KOPT-K1 (cell line): ENCODE data around the gene THRB.

Experiments used
- H3K27ac ChIP-seq: fragments of 200-600 bp; sonication (generic); 2 replicates; pipeline ENCODE4 v1.5.1; 2016; ENCODE audit warnings: antibody characterized with exemption, mild to moderate bottlenecking, low read depth, low read length; ENCODE audit not compliant: poor library complexity, severe bottlenecking
- H3K36me3 ChIP-seq: fragments of 200-600 bp; sonication (generic); 2 replicates; pipeline ENCODE4 v1.5.1; 2017; ENCODE audit warnings: antibody characterized with exemption, mild to moderate bottlenecking, low read length, moderate library complexity; ENCODE audit not compliant: insufficient read depth
- H3K9me3 ChIP-seq: fragments of 200-600 bp; sonication (generic); 2 replicates; pipeline ENCODE4 v1.5.1; 2017; ENCODE audit warnings: antibody characterized with exemption, low read length, mild to moderate bottlenecking; ENCODE audit not compliant: insufficient read depth, poor library complexity, severe bottlenecking

The THRB gene

DNA sequence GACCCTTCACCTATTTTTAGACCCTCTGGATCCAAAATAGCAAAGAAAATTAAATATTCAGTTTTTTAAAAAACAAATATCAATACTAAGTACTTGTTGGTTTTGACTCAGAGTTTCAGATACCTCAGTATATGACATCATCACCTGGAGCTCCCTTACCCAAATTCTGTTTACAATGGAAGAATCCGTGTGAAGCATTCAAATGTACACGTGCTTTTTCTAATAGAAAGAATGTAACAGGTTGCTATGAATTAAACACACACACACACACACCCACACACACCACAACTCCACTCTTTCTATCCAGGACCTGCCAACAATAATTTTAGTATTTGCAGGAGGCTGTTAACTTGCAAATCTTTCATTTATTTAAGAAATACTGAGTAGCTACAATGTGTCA is 221.8 kb downstream of the THRB start:
- H3K27ac ChIP-seq, result no peak overlapping the region
- H3K9me3 ChIP-seq, result no peaks in the 10 kb centered on the region
- H3K36me3 ChIP-seq, result no peaks in the 10 kb centered on the region

DNA sequence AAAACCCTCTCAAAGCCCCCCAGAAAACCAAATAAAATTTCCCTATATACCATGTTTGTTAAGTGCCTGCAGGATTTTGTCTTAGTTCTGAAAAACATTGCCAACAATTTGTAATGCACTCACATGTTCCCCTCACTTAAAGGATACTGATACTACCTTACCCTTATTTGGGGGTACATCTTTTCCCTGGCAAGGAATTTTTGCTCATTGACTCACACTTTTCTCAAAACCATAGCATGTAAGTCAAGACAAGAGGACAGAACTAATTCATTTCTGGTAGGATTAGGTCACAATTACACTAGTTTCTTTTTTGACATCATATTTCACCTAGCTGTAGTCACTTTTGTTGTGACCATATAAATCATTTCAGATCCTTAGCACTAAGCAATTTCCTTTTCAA is 222.2 kb downstream of the THRB start:
- H3K9me3 ChIP-seq, result no peaks in the 10 kb centered on the region
- no peak overlapping the region for H3K27ac ChIP-seq

DNA sequence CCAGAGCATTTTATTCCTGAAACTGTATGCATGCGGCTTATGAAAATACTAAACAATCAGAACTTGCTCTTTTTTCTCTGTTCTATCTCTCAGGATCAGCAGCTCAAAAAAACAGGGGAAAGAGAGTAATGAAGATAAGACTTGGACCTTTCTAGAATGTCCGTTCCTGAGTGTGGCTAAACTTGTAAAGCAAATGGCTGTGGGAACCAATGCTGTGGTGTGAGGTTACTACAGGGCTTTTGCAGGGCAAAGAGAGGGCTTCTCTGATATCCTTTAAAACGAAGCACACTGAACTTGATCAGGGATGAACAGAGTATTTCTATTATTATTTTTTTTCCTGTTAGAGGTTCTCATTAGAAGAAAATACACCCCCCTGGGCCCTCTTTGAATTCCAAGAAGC is 223.4 kb downstream of the THRB start:
- H3K27ac ChIP-seq, result no peak overlapping the region
- no peaks in the 10 kb centered on the region for H3K9me3 ChIP-seq
- no peaks in the 10 kb centered on the region for H3K36me3 ChIP-seq

More for the DNA sequence above, 222.2 kb downstream of the THRB start:
- no peaks in the 10 kb centered on the region for H3K36me3 ChIP-seq

DNA sequence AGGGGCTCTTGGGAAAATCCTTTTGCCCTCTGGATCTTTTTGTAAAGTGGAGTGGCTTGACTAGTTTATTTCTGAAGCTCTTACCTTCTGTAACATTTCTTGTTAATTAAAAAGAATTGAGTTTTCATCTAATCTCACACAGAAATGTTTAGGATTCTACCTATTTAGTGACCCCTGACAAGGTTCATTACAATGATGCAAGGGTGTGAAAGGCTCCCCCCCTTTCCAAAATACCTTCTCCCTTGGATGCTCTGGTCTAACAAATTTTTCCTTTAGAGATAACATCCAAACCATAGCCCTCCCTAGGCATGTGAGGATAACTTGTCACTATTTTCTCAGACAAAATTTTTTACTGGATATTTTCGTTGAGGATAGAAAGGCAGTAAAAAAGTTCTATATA is 223.9 kb downstream of the THRB start:
- Histone ChIP-seq H3K27ac (no peak overlapping the region), H3K9me3 (no peaks in the 10 kb centered on the region), H3K36me3 (no peaks in the 10 kb centered on the region)

DNA sequence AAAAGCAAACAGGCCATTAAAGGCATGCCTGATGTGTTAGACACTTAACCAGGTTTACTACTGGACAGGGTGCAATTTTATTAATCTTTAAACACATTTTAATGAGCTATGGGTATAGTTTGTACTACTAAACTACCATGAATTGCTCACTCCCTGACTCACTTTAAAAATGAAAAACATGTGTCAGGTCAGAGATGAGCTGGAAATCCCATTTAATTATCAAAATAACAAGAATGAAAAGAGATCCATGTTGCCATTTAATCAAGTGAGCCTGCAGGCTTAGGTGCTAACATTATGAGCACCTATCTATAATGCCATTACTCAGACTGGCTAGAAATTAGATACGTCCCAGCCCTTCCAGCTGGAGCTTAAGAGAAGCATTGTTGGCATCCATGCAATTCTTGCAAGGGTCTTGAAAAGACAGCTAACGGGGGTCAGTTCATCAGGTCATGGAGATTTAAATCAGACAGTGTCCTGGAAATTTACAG is 224.4 kb downstream of the THRB start:
- Histone ChIP-seq H3K36me3 (no peaks in the 10 kb centered on the region), H3K27ac (no peak overlapping the region), H3K9me3 (no peaks in the 10 kb centered on the region)

DNA sequence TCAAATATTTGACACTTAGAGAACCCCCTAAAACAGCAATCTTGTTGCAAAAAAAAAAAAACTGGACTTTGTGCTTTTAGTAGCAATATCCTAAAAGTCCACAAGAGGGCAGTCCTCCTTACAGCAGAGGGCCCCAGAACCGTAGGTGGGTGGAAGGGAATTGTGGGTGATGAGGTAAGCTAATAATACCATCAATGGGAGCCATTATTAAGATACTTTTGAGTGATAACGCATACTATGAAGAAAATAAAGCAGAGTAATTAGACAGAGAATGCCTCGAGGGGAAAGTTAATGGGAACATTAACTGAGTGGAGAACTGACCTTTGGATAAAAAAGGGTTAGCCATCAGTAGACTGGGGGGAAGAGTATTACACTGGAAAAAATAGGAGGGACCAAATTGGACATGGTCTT is 229.9 kb downstream of the THRB start:
- Histone ChIP-seq H3K36me3 (no peaks in the 10 kb centered on the region), H3K27ac (no peak overlapping the region), H3K9me3 (no peaks in the 10 kb centered on the region)

DNA sequence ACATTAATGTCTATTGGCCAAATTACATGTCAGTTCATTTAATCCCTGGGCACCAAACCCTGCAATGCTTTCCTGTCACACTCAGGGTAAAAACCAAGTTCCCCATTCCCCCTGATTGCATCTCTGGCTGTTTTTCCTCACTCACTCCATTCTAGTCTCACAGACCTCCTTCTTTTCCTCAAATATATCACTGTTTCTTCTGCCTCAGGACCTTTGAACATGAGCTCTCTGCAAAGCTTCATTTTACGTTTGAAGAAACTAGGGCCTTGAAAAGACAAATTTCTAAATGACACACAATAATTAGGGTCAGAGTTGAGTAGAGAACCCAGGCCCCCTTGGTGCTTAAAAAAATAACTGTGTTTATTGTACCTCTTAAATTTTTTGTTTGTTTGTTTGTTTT is 230.6 kb downstream of the THRB start:
- no peaks in the 10 kb centered on the region for H3K9me3 ChIP-seq
- H3K27ac ChIP-seq, result no peak overlapping the region
- H3K36me3 ChIP-seq, result no peaks in the 10 kb centered on the region

DNA sequence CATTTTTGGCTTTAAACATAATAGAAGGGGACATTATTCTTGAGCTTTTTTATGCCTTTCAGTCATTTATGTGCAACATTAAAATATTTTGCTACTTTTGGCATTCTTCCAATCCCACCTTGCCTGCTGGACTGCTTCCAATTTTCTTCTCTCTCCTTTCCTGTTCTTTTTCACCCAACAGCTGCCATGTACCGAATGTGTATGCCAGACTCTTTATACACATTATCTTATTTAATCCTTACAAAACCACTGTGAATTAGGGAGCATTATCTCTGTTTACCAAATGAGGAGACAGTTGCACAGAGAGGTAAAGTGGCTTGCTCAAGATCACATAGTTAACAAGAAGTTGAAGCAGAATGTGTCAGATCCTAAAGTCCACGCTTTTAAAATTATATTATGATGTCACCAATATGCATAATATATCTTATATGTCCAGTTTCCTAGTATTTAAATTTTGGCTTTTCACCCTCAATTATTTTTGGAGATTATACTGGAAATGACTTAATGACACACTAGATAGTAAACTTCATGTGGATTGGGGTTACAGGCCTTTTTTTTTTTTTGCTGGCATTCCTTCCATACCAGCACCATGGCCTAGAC is 231.5 kb downstream of the THRB start:
- H3K27ac ChIP-seq, result no peak overlapping the region
- H3K9me3 ChIP-seq, result no peaks in the 10 kb centered on the region
- no peaks in the 10 kb centered on the region for H3K36me3 ChIP-seq

DNA sequence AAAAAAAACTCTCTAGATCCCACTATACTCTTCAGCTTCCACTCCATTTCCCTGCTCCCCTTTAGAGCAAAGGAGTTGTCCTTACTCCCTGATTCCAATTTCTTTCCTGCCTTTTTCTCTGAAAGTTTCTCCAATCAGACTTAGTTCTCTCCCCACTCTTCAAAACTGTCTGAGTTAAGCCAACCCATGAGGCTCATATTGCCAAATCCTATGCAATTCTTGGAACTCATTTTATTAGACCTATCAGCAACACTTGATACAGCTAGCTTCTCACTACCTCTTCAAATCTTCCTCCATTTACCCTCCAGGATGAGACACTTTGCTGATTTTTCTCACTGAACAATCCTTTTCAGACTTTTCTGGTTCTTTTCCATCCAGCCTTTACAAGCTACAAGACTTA is 233.1 kb downstream of the THRB start:
- Histone ChIP-seq H3K27ac (no peak overlapping the region), H3K9me3 (no peaks in the 10 kb centered on the region), H3K36me3 (no peaks in the 10 kb centered on the region)

DNA sequence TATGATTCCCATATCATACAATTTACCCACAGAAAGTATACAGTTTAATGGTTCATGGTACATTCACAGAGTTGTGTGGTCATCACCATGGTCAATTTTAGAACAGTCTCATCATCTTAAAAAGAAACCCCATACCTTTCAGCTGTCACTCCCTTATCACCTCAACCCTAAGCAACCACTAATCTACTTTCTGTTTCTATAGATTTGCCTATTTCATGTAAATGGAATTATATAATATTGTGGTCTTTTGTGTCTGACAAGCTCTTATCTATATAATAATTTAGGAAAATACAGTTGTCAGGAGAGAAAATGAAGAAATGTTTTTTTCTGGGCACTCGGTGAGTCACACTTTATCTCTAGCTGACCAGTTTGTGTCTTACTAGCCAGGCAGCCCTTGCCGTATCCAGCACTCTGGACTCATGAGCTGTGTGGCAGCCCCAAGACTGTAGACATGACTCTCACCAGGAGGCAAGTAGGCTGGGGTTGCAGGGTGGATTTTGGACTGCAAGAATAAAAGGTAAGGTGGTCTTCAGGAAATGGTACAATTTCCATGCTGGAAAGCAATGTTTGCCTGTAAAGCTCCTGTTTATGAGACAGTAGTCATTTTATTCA is 234.6 kb downstream of the THRB start:
- Histone ChIP-seq H3K27ac (no peak overlapping the region), H3K36me3 (no peaks in the 10 kb centered on the region), H3K9me3 (no peaks in the 10 kb centered on the region)

DNA sequence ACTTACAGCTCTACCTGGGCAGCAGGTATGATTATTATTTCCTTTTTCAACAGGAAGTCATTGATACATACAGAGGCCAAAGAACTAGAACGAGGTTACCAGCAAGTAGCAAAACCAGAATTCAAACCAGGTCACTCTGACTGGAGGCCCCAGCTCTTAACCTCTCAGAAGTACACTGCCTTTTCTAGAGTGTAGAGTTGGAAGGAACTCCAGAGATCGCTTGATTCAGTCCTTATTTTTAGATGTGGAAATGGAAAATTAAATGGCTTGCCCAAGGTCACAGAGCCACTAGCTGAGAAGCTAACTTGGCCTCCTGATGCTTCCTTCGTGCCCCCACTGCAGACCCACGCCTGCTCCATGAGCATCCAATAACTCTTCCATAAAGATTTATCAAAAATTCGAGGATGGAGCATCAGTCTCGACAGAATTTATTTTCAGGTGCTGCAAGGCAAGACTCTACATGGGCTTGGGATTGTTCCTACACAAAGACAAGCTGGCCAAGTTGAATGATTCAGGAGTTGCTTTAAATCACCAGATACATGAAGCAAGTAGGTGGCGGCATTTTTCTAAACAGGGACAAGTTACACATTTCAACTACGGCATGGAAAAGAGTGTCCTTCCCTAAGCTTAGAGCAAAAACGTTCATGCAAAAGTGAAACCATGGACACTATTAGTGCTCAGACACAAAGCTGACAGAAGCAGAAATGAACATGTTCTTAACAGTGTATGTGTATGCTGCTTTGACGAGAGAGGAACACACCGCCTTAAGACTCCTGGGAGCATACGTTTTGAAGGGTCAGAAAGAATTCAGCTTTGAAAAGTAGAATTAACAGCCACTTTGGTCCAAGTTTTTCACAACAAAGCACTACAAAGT is 235.7 kb downstream of the THRB start:
- Histone ChIP-seq H3K36me3 (no peaks in the 10 kb centered on the region), H3K9me3 (no peaks in the 10 kb centered on the region), H3K27ac (no peak overlapping the region)

DNA sequence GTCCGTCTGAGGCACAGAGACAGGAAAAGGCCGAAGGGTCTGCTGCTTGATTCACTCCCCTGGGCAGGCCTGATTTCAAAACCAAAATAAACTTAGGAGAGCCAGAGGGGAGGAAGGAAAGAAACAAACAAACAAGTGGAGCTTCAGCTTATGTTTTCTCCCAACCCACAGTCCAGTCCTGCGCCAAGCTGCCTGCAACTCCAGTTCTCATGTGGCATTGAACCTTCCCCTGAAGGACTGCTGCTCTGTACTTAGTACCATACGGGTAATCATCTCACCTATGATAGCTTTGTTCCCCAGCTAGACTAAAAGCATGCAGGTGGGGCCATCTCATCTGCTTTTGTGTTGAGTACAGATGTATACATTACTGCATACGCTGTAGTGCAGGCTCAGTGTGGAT is 236.4 kb downstream of the THRB start:
- Histone ChIP-seq H3K36me3 (no peaks in the 10 kb centered on the region), H3K27ac (no peak overlapping the region), H3K9me3 (no peaks in the 10 kb centered on the region)

DNA sequence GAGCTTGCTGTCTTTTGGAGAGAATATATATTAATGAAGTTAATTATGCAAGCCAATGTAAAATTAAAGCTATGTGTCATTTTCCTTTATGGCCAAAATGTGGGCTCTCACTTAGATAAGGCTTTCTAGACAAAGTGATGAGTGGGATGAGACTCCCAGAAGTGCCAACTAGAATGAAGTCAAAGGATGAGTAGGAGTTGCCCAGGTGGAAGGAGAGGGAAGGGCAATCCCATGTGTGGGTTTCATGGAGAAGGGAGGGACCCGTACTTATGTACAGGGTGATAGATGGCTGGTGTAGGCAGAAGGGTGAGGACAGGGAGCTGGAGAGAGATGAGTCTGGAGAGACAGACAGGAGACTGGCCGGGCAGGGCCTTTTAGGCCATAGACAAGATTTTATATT is 239.2 kb downstream of the THRB start:
- no peaks in the 10 kb centered on the region for H3K36me3 ChIP-seq
- H3K9me3 ChIP-seq, result no peaks in the 10 kb centered on the region
- no peak overlapping the region for H3K27ac ChIP-seq

DNA sequence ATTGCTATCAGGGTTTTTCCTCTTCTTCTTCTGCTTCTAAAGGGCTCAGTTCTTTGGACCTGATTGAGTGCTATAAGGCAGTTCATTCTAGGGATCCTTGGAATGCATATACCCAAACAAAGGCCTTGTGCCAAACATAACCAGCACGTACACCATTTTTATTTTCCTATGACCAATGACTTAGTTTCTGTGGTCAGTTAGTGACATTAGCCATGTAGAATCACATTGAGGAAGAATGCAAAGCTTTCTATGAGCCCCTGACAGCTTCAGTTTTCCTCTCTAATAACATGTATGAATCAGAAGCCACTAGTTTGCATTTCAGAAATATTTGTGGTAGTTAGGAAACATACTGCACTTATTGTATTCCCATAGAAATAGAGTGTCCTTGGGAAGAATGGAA is 240.0 kb downstream of the THRB start:
- Histone ChIP-seq H3K36me3 (no peaks in the 10 kb centered on the region), H3K27ac (no peak overlapping the region)

DNA sequence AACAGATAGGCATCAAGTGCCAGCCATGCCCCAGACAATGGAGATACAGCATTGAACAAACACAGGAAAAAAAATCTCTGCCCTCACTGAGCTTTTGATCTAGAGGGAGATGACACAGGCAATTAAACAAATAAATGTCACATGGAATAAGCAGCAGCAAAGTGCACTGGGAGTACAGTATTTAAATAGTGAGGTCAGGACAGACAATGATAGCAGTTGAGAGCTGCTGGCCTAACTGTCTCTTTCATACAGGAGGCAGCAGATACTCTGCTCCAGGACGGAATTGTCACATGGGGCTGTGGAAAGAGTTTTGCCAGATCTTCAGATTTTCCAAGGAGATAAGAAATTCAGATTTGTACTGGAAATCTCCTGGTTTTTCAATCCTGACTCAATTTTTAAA is 241.3 kb downstream of the THRB start:
- Histone ChIP-seq H3K27ac (no peak overlapping the region), H3K9me3 (no peaks in the 10 kb centered on the region), H3K36me3 (no peaks in the 10 kb centered on the region)

More for the DNA sequence above, 240.0 kb downstream of the THRB start:
- H3K9me3 ChIP-seq, result no peaks in the 10 kb centered on the region
